Mammary epithelial cell (primary cell): ENCODE data around the gene FBXO21.
"Not testable (repeated sequence)": the region's sequence is repeated elsewhere in the genome, so short reads cannot be mapped to it uniquely, and the experiment has no call there.

ENCODE experiments used
- CTCF ChIP-seq, 2 donors: IDR thresholded peaks in 1 of 2; conservative IDR thresholded peaks in 1 of 2; 2 replicates each; pipeline ENCODE4 v1.5.1; 2011 to 2012; ENCODE audit warnings: inconsistent platforms in 2 of 2, low read length in 2 of 2, mild to moderate bottlenecking in 2 of 2, control low read depth in 1 of 2, low read depth in 1 of 2; ENCODE audit not compliant: insufficient read depth in 1 of 2; ENCODE audit errors: extremely low read depth in 1 of 2
- EZH2 ChIP-seq: IDR thresholded peaks from 2 replicates; pipeline ENCODE4 v1.6.1; 2012; ENCODE audit warnings: low read length, inconsistent platforms, borderline replicate concordance

DNA sequence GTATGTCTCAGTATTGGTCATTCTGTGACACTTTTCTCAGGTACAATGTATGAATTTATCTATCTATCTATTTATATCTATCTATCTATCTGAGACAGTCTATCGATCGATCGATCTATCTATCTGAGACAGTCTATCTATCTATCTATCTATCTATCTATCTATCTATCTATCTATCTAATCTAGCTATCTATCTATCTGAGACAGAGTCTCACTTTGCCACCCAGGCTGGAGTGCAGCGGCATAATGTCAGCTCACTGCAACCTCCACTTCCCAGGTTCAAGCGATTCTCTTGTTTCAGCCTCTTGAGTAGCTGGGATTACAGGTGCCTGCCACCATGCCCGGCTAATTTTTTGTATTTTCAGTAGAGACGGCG lies 8.8 kb downstream of the FBXO21 start:
- TF ChIP-seq CTCF (conservative IDR thresholded peaks at IDR 0.05 in 1 of 2, IDR thresholded peaks at IDR 0.05 in 1 of 2; ENCODE audit: extremely low read depth in 1 of 2, insufficient read depth in 1 of 2, low read depth in 1 of 2, low read length in 2 of 2); EZH2: not testable (repeated sequence)
